Skeletal muscle cell (primary cell): Measurements from ENCODE around the gene IGIP.
A peak's percentile ranks its signal among the peaks of the same experiment; 100 is the strongest.

Source experiments
- DNase-seq: peaks from one replicate; pipeline ENCODE4 v3.0.0-alpha.2; 2010; ENCODE audit warnings: low read depth
- H3K4me3 ChIP-seq: 2 replicates; pipeline ENCODE4 v1.5.1; 2011; ENCODE audit warnings: low read depth, mild to moderate bottlenecking, control low read depth, low read length, moderate library complexity

The IGIP gene

GRCh38 chr5:140110646-140110957 is 15.1 kb upstream of the IGIP start:
- no peak overlapping the region for H3K4me3 ChIP-seq
- DNase-seq = no peak

- no peak for DNase-seq
- H3K4me3 ChIP-seq = no peak overlapping the region
These were observed 14.5 kb upstream of the IGIP start for GRCh38 chr5:140111011-140111858.

GRCh38 chr5:140111859-140112551 is 13.7 kb upstream of the IGIP start:
- no peak for DNase-seq
- H3K4me3 ChIP-seq = no peak overlapping the region

DNA sequence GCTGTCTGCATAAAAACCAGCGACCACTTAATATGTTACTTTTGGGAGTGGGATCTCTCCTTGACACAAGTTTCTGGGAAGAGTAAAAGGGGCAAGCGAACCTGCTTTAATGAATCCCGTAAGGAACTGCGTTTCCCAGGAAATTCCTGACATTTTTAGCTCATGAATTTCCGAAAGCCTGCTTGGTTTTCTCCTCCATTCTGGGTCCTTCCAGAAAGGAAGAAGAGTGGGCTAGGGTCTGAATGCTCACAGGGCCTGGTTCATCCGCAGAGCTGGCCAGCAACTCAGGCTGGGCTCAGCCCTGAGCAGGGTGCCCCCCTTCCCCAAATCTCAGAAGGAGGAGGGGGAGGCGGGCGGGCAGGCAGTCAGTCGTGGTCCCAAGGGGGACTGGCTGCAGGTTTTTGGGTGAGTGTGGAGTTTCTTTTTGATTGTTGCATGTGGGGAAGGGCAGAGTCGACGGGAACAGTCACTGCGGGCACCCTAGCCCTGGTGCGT is 13.0 kb upstream of the IGIP start:
- no peak for DNase-seq

GRCh38 chr5:140113180-140113698 is 12.5 kb upstream of the IGIP start:
- DNase-seq = no peak
- H3K4me3 ChIP-seq = peak overlapping the region; percentile 70

More for the DNA sequence above, 13.0 kb upstream of the IGIP start:
- H3K4me3 ChIP-seq = peak overlapping the region; percentile 70

DNA sequence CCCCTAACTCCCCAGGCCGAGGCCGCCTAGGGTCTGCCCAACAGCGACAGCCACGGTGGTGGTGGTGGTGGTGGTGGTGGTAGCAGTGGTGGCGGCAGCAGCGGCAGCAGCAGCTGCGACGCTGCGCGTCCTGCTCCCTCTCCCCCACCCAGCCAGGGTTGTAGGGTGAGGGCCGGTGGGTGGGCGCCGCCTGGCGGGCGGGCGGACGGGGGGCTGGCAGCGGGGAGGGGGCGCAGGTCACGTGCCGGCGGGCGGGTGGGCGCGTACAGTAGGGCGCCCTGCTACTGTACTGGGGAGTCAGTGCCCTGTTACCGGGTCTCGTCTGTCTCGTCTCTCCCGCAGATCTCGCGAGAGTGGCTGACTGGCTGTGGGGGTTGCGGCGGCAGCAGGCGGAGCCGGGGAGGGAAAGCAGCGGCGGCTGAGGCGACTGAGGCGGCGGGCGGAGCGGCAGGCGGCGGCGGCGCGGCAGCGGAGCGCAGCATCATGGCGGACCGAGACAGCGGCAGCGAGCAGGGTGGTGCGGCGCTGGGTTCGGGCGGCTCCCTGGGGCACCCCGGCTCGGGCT is 12.0 kb upstream of the IGIP start, which contains the start of gene PURA:
PURA (plus strand) TSS at position 411 of the 565 bp plus-strand sequence; CDS start at position 484, 73 bp downstream.
- DNase-seq = peak; percentile 73

GRCh38 chr5:140114341-140115185 is 11.2 kb upstream of the IGIP start:
- DNase-seq = no peak
- peak overlapping the region; percentile 70 for H3K4me3 ChIP-seq

More for the DNA sequence above, 12.0 kb upstream of the IGIP start, which contains the start of gene PURA:
- H3K4me3 ChIP-seq = peak within 1 kb of the TSS; percentile 70

DNA sequence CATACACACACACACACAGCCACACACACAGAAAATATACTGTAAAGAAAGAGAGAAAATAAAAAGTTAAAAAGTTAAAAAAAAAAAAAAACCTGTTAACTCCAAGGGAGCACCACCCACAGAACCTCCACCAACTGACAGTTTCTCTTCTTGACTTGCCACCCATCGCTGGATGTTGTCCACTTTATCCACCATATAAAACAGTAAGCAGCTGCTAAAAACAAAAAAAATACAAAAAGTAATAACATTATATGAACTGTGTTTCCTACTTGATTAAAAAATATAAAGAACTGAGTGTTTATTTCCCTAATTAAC is 10.6 kb upstream of the IGIP start:
- DNase-seq = no peak
- peak overlapping the region; percentile 70 for H3K4me3 ChIP-seq

- DNase-seq = no peak
- H3K4me3 ChIP-seq = no peak overlapping the region
These were observed 9.0 kb upstream of the IGIP start for GRCh38 chr5:140116716-140117115.

DNA sequence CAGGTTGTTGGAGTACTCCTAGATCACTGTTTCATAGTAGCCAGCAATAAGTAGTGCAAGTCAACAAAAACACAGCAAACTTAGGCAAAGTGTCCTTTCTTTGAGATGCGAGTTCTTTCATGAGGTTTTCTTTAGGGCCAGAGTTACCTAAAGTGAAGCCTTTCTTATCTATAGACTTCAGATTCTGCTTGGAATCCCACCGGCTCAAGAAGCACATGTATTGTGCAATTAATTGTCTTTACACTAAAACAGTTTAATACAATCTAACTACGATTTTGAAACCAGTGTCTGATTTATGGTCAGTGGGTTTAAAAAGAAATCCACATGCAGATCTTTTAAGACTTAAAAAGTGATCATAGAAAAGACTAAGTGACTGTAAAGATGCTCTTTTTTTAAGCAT is 8.2 kb upstream of the IGIP start:
- no peak overlapping the region for H3K4me3 ChIP-seq

GRCh38 chr5:140118302-140118936 is 7.3 kb upstream of the IGIP start:
- no peak overlapping the region for H3K4me3 ChIP-seq
- DNase-seq = no peak

More for the DNA sequence above, 8.2 kb upstream of the IGIP start:
- no peak for DNase-seq

GRCh38 chr5:140126315-140127012 is 727 bp downstream of the IGIP start:
- H3K4me3 ChIP-seq = no peak overlapping the region

GRCh38 chr5:140128376-140128775 is 2.6 kb downstream of the IGIP start:
- no peak for DNase-seq
- no peak overlapping the region for H3K4me3 ChIP-seq

More at GRCh38 chr5:140126315-140127012, 727 bp downstream of the IGIP start:
- no peak for DNase-seq

- no peak overlapping the region for H3K4me3 ChIP-seq
- no peak for DNase-seq
These were observed 5.4 kb downstream of the IGIP start for GRCh38 chr5:140130949-140131733.

- H3K4me3 ChIP-seq = no peak overlapping the region
- DNase-seq = peak; percentile 84
These were observed 6.3 kb downstream of the IGIP start for GRCh38 chr5:140131967-140132409.

GRCh38 chr5:140133514-140134167 is 7.9 kb downstream of the IGIP start:
- DNase-seq = no peak
- H3K4me3 ChIP-seq = no peak overlapping the region
